RWPE1 (cell line): ENCODE measurements around the gene SUGP1.
"Not testable (repeated sequence)": the region's sequence is repeated elsewhere in the genome, so short reads cannot be mapped to it uniquely, and the experiment has no call there.

Experiments used
- CTCF ChIA-PET: fragments of 350-600 bp; sonication (Branson Sonifier 250); formaldehyde crosslinking; extraction: SDS; loops from one replicate; lab custom pipeline; 2021; lab: Yijun Ruan, JAX
- POLR2A ChIA-PET: fragments of 400-600 bp; formaldehyde crosslinking; extraction: SDS; loops from one replicate; lab custom pipeline; 2020; ENCODE audit warnings: antibody characterized with exemption; ENCODE audit not compliant: low non-redundant PET; lab: Yijun Ruan, JAX
- DNase-seq: peaks from one replicate; pipeline ENCODE4 v3.0.0; 2012; ENCODE audit warnings: low spot score
- H3K27ac ChIP-seq: fragments of 450-650 bp; 2 replicates; pipeline ENCODE4 v1.5.1; 2017
- TF ChIP-seq, protein P1 (sequence below): fragments of 450-650 bp; conservative IDR thresholded peaks from 2 replicates; pipeline ENCODE4 v1.5.1; 2017; ENCODE audit warnings: low read depth, mild to moderate bottlenecking

The SUGP1 gene

GRCh38 chr19:19356901-19357566, 36.7 kb upstream of the SUGP1 start:
- CTCF ChIA-PET, result no interaction called here
- TF ChIP-seq, protein P1, sequence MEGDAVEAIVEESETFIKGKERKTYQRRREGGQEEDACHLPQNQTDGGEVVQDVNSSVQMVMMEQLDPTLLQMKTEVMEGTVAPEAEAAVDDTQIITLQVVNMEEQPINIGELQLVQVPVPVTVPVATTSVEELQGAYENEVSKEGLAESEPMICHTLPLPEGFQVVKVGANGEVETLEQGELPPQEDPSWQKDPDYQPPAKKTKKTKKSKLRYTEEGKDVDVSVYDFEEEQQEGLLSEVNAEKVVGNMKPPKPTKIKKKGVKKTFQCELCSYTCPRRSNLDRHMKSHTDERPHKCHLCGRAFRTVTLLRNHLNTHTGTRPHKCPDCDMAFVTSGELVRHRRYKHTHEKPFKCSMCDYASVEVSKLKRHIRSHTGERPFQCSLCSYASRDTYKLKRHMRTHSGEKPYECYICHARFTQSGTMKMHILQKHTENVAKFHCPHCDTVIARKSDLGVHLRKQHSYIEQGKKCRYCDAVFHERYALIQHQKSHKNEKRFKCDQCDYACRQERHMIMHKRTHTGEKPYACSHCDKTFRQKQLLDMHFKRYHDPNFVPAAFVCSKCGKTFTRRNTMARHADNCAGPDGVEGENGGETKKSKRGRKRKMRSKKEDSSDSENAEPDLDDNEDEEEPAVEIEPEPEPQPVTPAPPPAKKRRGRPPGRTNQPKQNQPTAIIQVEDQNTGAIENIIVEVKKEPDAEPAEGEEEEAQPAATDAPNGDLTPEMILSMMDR, result no peak
- POLR2A ChIA-PET, result no interaction called here

GRCh38 chr19:19356500-19356899, 36.2 kb upstream of the SUGP1 start:
- DNase-seq, result no peak
- peak overlapping the region; percentile 7; the same call in 1 of the 2 replicates for H3K27ac ChIP-seq
- POLR2A ChIA-PET, result no interaction called here
- CTCF ChIA-PET, result interaction anchor here (0.6 kb wide), 1 partner anchor 159 kb away, joined by 3 read pairs; the partner anchor contains the start of gene TSSK6
- TF ChIP-seq, protein P1, result no peak

More at GRCh38 chr19:19356901-19357566, 36.7 kb upstream of the SUGP1 start:
- DNase-seq, result no peak
- H3K27ac ChIP-seq, result peak overlapping the region; percentile 7; the same call in 1 of the 2 replicates

DNA sequence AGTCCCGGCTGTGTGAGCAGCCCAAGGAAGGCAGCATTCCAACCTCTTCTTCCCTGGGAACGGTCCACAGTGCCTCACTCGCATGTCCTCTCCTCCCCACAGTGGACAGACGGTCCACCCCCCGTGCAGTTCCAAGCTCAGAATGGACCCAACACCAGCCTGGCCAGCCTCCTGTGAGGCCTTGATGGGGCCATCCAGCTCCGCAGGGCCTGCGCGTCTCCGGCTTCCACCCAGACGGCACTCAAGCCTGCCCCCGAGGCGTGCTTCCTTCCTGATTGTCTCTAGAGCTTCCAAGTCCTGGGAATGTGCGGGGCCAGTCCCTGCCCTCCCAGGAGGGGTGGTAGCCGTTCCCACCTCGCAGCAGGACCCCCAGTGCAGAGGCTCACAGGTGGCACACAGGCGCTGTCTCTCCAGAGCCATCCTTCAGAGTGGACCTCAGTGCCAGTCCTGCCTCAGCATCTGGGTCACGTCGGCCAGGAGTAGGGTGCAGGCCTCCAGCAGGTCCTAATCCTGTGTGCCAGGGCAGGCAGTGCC, 35.4 kb upstream of the SUGP1 start:
- POLR2A ChIA-PET, result no interaction called here
- TF ChIP-seq, protein P1, result no peak
- peak overlapping the region; percentile 7; the same call in 1 of the 2 replicates for H3K27ac ChIP-seq

DNA sequence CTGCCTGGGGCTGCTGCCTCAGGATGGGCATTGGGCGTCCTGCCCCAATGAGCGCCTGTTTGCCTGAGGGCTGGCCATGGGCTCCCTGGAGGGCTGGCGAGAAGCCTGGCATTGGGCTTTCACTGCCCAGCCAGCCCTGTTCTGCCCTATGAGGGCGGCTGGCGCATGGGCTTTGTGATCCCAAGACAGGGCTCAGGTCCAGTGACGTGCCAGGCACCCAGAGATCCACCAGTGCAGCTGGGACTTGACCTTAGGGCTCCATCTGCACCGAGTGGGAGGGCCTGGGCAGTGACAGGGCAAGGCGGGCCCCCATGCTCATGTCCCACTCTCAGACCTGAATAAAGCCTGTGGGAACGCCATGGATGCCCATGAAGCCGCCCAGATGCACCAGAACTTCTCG, 34.6 kb upstream of the SUGP1 start:
- ChIA-PET POLR2A (no interaction called here), CTCF (no interaction called here)
- TF ChIP-seq, protein P1, result no peak
- no peak for DNase-seq
- no peak overlapping the region for H3K27ac ChIP-seq

More for the DNA sequence above, 35.4 kb upstream of the SUGP1 start:
- no peak for DNase-seq
- CTCF ChIA-PET, result interaction anchor here (0.6 kb wide), 1 partner anchor 160 kb away, joined by 3 read pairs; the partner anchor contains the start of gene TSSK6

GRCh38 chr19:19354007-19354406, 33.7 kb upstream of the SUGP1 start:
- TF ChIP-seq, protein P1, result no peak
- POLR2A ChIA-PET, result no interaction called here
- CTCF ChIA-PET, result interaction anchor here (0.6 to 0.9 kb wide), 3 partner anchors 11 to 139 kb away, joined by 3 to 4 read pairs (median 3); no protein-coding TSS in a partner anchor
- DNase-seq, result no peak
- H3K27ac ChIP-seq, result no peak overlapping the region

- peak overlapping the region; percentile 3; the same call in 1 of the 2 replicates for H3K27ac ChIP-seq
- ChIA-PET POLR2A (no interaction called here), CTCF (interaction anchor here (0.6 kb wide), 1 partner anchor 11 kb away, joined by 3 read pairs; no protein-coding TSS in a partner anchor)
- DNase-seq, result no peak
- TF ChIP-seq, protein P1, result no peak
Observed at GRCh38 chr19:19352823-19353222, 32.5 kb upstream of the SUGP1 start.

- POLR2A ChIA-PET, H3K27ac ChIP-seq, DNase-seq: not testable (repeated sequence)
- CTCF ChIA-PET, result interaction anchor here (1.1 kb wide), 1 partner anchor 10 kb away, joined by 5 read pairs; no protein-coding TSS in a partner anchor
Observed at GRCh38 chr19:19350756-19351155, 30.4 kb upstream of the SUGP1 start.
